HG03354 (cell line): ENCODE results near the gene BEAN1.

Experiments
- ATAC-seq: cut with Tn5 transposase; IDR thresholded peaks from one replicate; pipeline ENCODE4 v1.9.1; 2021; ENCODE audit warnings: mild to moderate bottlenecking; ENCODE audit not compliant: unreplicated experiment, poor library complexity, severe bottlenecking

The BEAN1 gene

GRCh38 chr16:66480265-66481080 lies 53.4 kb downstream of the BEAN1 start:
- no peak for ATAC-seq

GRCh38 chr16:66481081-66481942 lies 54.2 kb downstream of the BEAN1 start:
- ATAC-seq: no peak

- ATAC-seq: no peak
Measured at GRCh38 chr16:66481943-66482390, 54.9 kb downstream of the BEAN1 start.

GRCh38 chr16:66483689-66484452 lies 56.8 kb downstream of the BEAN1 start:
- ATAC-seq: peak; percentile 86

- no peak for ATAC-seq
Measured at GRCh38 chr16:66484453-66485213, 57.5 kb downstream of the BEAN1 start.

GRCh38 chr16:66485376-66485775 lies 58.3 kb downstream of the BEAN1 start:
- no peak for ATAC-seq

GRCh38 chr16:66486199-66486772 lies 59.2 kb downstream of the BEAN1 start:
- no peak for ATAC-seq

- no peak for ATAC-seq
Measured at GRCh38 chr16:66486773-66487579, 59.9 kb downstream of the BEAN1 start.

GRCh38 chr16:66487580-66488275 lies 60.6 kb downstream of the BEAN1 start:
- no peak for ATAC-seq

- no peak for ATAC-seq
Measured at GRCh38 chr16:66488505-66488904, 61.4 kb downstream of the BEAN1 start.

GRCh38 chr16:66489385-66489784 lies 62.3 kb downstream of the BEAN1 start:
- no peak for ATAC-seq

GRCh38 chr16:66489818-66490217 lies 62.7 kb downstream of the BEAN1 start:
- ATAC-seq: no peak

- ATAC-seq: no peak
Measured at GRCh38 chr16:66490774-66491715, 64.0 kb downstream of the BEAN1 start.

GRCh38 chr16:66491716-66492064 lies 64.6 kb downstream of the BEAN1 start:
- ATAC-seq: no peak

GRCh38 chr16:66493490-66494401 lies 66.7 kb downstream of the BEAN1 start:
- ATAC-seq: no peak

GRCh38 chr16:66494916-66495315 lies 67.8 kb downstream of the BEAN1 start:
- no peak for ATAC-seq
